PC-3 (cell line): Measurements from ENCODE around the gene TMUB1. TPM values are rescaled to one million over a fixed set of nuclear protein-coding genes. Genes with fewer than 3 reads are reported as not detected.
A peak's percentile ranks its signal among the peaks of the same experiment; 100 is the strongest.

ENCODE experiments used
- ATAC-seq: fragments of 200-7000 bp; cut with Tn5 transposase; 2 replicates; pipeline ENCODE4 v1.9.1; 2020; ENCODE audit warnings: mild to moderate bottlenecking, moderate library complexity
- BruUV-seq: library from RNA; stranded (reverse); fragments of 400-500 nt; replicated peaks from 2 replicates; lab custom pipeline; 2021; lab: Mats Ljungman, UMichigan
- CTCF ChIA-PET: fragments of 300-600 bp; sonication (Branson Sonifier 250); formaldehyde crosslinking; loops from one replicate; lab custom pipeline; 2022; ENCODE audit warnings: antibody characterized with exemption; lab: Charles Lee
- POLR2A ChIA-PET: fragments of 300-600 bp; sonication (Branson Sonifier 250); formaldehyde crosslinking; loops from one replicate; lab custom pipeline; 2022; ENCODE audit warnings: antibody characterized with exemption; ENCODE audit not compliant: unreplicated experiment; lab: Charles Lee
- DNase-seq: peaks from one replicate; pipeline ENCODE4 v3.0.0-alpha.2; 2015
- H2AFZ ChIP-seq: fragments of 300-600 bp; sonication (generic); 2 replicates; pipeline ENCODE4 v1.6.0; 2016; ENCODE audit warnings: antibody characterized with exemption, low read length
- H3F3A ChIP-seq: fragments of 300-600 bp; sonication (generic); one replicate; pipeline ENCODE4 v1.6.0; 2017; ENCODE audit warnings: antibody characterized with exemption, low read length, control low read depth, mild to moderate bottlenecking; ENCODE audit not compliant: unreplicated experiment
- H3K27ac ChIP-seq: fragments of 300-600 bp; sonication (generic); 2 replicates; pipeline ENCODE4 v1.5.1; 2016; ENCODE audit warnings: mild to moderate bottlenecking, low read length
- H3K27me3 ChIP-seq: fragments of 300-600 bp; sonication (generic); 2 replicates; pipeline ENCODE4 v1.6.1; 2016; ENCODE audit warnings: low read length, mixed read lengths
- H3K36me3 ChIP-seq: fragments of 300-600 bp; sonication (generic); 2 replicates; pipeline ENCODE4 v1.6.1; 2016; ENCODE audit warnings: low read depth, mixed run types, low read length, mixed read lengths
- H3K4me1 ChIP-seq: fragments of 300-600 bp; sonication (generic); 2 replicates; pipeline ENCODE4 v1.5.1; 2016; ENCODE audit warnings: low read length; ENCODE audit not compliant: insufficient read depth
- H3K4me2 ChIP-seq: fragments of 300-600 bp; sonication (generic); 2 replicates; pipeline ENCODE4 v1.6.0; 2016; ENCODE audit warnings: low read length
- H3K4me3 ChIP-seq: fragments of 300-600 bp; sonication (generic); 2 replicates; pipeline ENCODE4 v1.5.1; 2016; ENCODE audit warnings: mild to moderate bottlenecking, low read length, mixed read lengths
- H3K79me2 ChIP-seq: fragments of 300-600 bp; sonication (generic); 2 replicates; pipeline ENCODE4 v1.6.1; 2017; ENCODE audit warnings: low read length, mixed read lengths
- H3K9ac ChIP-seq: fragments of 300-600 bp; sonication (generic); 2 replicates; pipeline ENCODE4 v1.6.0; 2016; ENCODE audit warnings: mild to moderate bottlenecking, low read length
- H3K9me2 ChIP-seq: fragments of 300-600 bp; sonication (generic); replicated peaks from 2 replicates; pipeline ENCODE4 v1.6.1; 2016; ENCODE audit warnings: mixed run types, low read length, mixed read lengths
- H3K9me3 ChIP-seq: fragments of 300-600 bp; sonication (generic); 2 replicates; pipeline ENCODE4 v1.6.1; 2016; ENCODE audit warnings: low read length, mixed read lengths
- H4K20me1 ChIP-seq: fragments of 300-600 bp; sonication (generic); 2 replicates; pipeline ENCODE4 v1.6.1; 2016; ENCODE audit warnings: low read length, mixed read lengths
- EZH2 ChIP-seq: fragments of 300-600 bp; sonication (generic); IDR thresholded peaks from one replicate; pipeline ENCODE4 v1.6.1; 2017; ENCODE audit warnings: antibody characterized with exemption, mild to moderate bottlenecking, low read length; ENCODE audit not compliant: unreplicated experiment
- EZH2phosphoT487 ChIP-seq: fragments of 300-600 bp; sonication (generic); IDR thresholded peaks from 2 replicates; pipeline ENCODE4 v1.6.1; 2018; ENCODE audit warnings: mild to moderate bottlenecking, antibody characterized with exemption, low read length, borderline replicate concordance
- intact Hi-C: fragments of 100-400 bp; cut with micrococcal nuclease; formaldehyde crosslinking; loops from 2 replicates; pipeline ENCODE4 v1.9.0; 2023
- total RNA-seq: library from RNA; depleted of rRNA; stranded (reverse); fragments of >200 nt; gene quantifications from 2 replicates; pipeline ENCODE4 v1.2.3, GENCODE V29; 2014
- TF ChIP-seq, protein P1 (sequence below): fragments of 300-600 bp; sonication (generic); conservative IDR thresholded peaks from 2 replicates; pipeline ENCODE4 v1.5.1; 2017; ENCODE audit warnings: antibody characterized with exemption, low read depth, mild to moderate bottlenecking, low read length

The TMUB1 gene
- total RNA-seq, 1 experiment from 2014 or later = 52.1 TPM

DNA sequence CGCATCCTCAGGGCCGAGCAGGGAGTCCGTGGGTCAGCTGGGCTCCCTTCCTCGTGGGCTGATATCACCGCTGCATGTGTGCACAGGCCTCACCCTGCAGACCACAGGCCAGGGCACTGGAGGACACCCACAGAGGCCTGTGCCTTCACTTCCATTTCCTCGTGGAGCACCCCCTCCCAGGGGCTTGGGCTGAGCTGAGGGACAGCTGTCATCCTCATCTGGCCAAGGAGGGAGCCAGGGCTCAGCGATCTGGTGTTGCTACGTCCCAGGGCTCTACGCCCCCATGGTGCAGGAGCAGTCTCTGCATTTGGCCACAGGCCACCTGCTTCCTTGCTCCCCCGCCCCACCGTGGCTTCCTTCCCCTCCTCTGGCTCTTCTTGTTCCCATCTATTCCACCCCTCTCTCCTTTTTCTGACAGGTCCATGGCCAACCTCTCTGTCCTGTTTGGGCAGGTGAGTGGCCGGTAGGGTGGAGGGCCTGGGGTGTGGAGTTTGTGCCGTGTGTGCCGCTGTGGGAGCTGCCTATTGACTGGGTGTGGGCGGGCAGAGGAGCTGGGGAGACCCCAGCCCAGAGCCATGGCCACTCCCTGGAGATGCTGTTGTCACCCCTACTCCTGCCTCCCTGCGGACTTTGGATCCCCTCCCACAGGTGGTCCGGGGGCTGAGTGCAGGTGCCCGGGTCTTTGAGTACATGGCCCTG is 43.3 kb downstream of the TMUB1 start:
- DNase-seq = no peak
- Histone ChIP-seq H2AFZ (no peak overlapping the region), H3K4me2 (no peak overlapping the region), H3K4me3 (no peak overlapping the region), H3K79me2 (no peaks in the 10 kb centered on the region), H3F3A (no peaks in the 10 kb centered on the region), H3K27me3 (no peaks in the 10 kb centered on the region), H4K20me1 (no peaks in the 10 kb centered on the region), H3K4me1 (peaks cover 18% of the 10 kb centered on the region), H3K27ac (peak overlapping the region; percentile 5), H3K9me3 (no peaks in the 10 kb centered on the region), H3K36me3 (no peaks in the 10 kb centered on the region; the same call in 1 of the 2 replicates), H3K9me2 (no peaks in the 10 kb centered on the region), H3K9ac (no peak overlapping the region)
- ChIA-PET CTCF (no interaction called here), POLR2A (no interaction called here)
- BruUV-seq = no TSS peak
- ATAC-seq = no peak
- no peak for TF ChIP-seq EZH2
- TF ChIP-seq EZH2phosphoT487 = no peak
- TF ChIP-seq, protein P1, sequence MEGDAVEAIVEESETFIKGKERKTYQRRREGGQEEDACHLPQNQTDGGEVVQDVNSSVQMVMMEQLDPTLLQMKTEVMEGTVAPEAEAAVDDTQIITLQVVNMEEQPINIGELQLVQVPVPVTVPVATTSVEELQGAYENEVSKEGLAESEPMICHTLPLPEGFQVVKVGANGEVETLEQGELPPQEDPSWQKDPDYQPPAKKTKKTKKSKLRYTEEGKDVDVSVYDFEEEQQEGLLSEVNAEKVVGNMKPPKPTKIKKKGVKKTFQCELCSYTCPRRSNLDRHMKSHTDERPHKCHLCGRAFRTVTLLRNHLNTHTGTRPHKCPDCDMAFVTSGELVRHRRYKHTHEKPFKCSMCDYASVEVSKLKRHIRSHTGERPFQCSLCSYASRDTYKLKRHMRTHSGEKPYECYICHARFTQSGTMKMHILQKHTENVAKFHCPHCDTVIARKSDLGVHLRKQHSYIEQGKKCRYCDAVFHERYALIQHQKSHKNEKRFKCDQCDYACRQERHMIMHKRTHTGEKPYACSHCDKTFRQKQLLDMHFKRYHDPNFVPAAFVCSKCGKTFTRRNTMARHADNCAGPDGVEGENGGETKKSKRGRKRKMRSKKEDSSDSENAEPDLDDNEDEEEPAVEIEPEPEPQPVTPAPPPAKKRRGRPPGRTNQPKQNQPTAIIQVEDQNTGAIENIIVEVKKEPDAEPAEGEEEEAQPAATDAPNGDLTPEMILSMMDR = no peak
- intact Hi-C loops = no loop called here

DNA sequence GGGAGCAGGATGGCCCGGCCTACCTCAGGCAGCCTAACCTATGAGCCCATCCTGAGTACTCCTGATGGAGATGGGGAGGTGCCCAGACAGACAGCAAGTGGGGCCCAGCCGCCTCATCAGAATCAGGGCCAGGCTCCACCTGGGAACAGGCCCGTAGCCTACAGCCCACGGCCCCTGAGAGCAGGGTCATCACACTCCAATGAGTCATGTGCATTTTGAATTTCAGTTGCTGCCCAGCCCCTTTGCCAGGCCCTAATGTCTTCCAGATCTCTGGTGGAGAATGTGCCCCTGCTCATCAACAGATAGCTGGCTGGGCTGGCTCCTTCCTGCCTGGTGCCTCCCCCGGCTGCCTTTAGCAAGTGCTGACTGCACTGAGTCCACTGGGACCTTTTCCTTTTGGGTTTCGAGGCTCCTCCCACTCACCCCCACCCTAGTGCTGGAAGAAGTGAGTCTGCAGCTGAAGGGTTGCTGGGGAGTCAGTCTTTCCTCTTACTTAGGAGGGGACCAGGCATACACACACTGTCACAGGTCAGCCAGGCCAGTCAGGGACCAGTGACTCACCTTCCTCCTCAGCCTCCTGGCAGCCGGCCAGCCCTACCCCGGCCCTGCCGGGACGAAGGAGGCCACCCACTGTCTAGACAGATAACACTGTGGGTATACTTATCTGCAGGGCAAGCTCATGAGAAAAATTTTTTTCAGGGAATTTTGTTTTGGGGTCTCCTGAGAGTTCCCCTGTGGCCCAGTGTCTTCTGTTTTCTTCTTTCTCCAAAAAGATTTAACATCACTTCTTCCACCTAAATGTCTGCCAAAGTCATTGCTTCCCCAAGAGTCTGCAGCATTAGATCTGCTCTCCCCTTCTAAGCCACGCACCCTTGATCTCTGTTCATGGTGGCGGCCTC is 44.1 kb downstream of the TMUB1 start:
- Histone ChIP-seq H3K4me2 (peak overlapping the region; percentile 61), H3K4me3 (no peak overlapping the region), H4K20me1 (no peaks in the 10 kb centered on the region), H3K9ac (peak overlapping the region; percentile 40), H3K4me1 (peaks cover 18% of the 10 kb centered on the region), H3F3A (no peaks in the 10 kb centered on the region), H3K79me2 (no peaks in the 10 kb centered on the region), H3K9me2 (no peaks in the 10 kb centered on the region), H3K36me3 (no peaks in the 10 kb centered on the region; the same call in 1 of the 2 replicates), H3K27me3 (no peaks in the 10 kb centered on the region), H3K27ac (peak overlapping the region; percentile 70), H3K9me3 (no peaks in the 10 kb centered on the region), H2AFZ (no peak overlapping the region)
- CTCF ChIA-PET = no interaction called here
- no peak for TF ChIP-seq EZH2phosphoT487
- TF ChIP-seq, protein P1 = no peak
- peak; percentile 92 for ATAC-seq
- peak; percentile 80 for DNase-seq
- intact Hi-C loops = no loop called here
- POLR2A ChIA-PET = no interaction called here
- no TSS peak for BruUV-seq
